Right atrium auricular region (tissue), 2 donors: Measurements from ENCODE around the gene MAP4K1. TPM values are rescaled to one million over a fixed set of nuclear protein-coding genes. Genes with fewer than 3 reads are reported as not detected.

Experiments used
- DNase-seq: peaks from one replicate; pipeline ENCODE4 v3.0.0-alpha.2; 2019; ENCODE audit warnings: low spot score
- H3K27ac ChIP-seq, 2 donors: fragments of 200-600 bp; sonication (generic); 1 replicate in 1 of 2; 2 replicates in 1 of 2; pipeline ENCODE4 v1.5.1; 2016 to 2019
- H3K27me3 ChIP-seq, 2 donors: fragments of 200-600 bp; sonication (generic); one replicate each; pipeline versions ENCODE4 v1.5.1 to v1.6.0; 2017 to 2019
- H3K36me3 ChIP-seq: fragments of 200-600 bp; sonication (generic); one replicate; pipeline ENCODE4 v1.5.1; 2016
- H3K4me1 ChIP-seq, 2 donors: fragments of 200-600 bp; sonication (generic); one replicate each; pipeline versions ENCODE4 v1.5.1 to v1.6.0; 2017 to 2019
- H3K4me3 ChIP-seq, 2 donors: fragments of 200-600 bp; sonication (generic); 1 replicate in 1 of 2; 2 replicates in 1 of 2; pipeline ENCODE4 v1.5.1; 2017 to 2019; ENCODE audit warnings: mild to moderate bottlenecking in 1 of 2, moderate library complexity in 1 of 2
- H3K9me3 ChIP-seq, 2 donors: fragments of 200-600 bp; sonication (generic); one replicate each; pipeline ENCODE4 v1.5.1; 2019
- total RNA-seq, 2 donors: library from RNA; depleted of rRNA; stranded (reverse); fragments of >200 nt; gene quantifications; one replicate each; pipeline ENCODE4 v1.1.0, GENCODE V29; 2016
- TF ChIP-seq, protein P1 (sequence below), 2 donors: fragments of 200-600 bp; sonication (generic); IDR thresholded peaks; one replicate each; pipeline ENCODE4 v1.5.1; 2019; ENCODE audit warnings: antibody characterized with exemption in 2 of 2

MAP4K1 gene
- total RNA-seq, 2 donors from 2014 or later = 0.83 to 4.2 TPM

DNA sequence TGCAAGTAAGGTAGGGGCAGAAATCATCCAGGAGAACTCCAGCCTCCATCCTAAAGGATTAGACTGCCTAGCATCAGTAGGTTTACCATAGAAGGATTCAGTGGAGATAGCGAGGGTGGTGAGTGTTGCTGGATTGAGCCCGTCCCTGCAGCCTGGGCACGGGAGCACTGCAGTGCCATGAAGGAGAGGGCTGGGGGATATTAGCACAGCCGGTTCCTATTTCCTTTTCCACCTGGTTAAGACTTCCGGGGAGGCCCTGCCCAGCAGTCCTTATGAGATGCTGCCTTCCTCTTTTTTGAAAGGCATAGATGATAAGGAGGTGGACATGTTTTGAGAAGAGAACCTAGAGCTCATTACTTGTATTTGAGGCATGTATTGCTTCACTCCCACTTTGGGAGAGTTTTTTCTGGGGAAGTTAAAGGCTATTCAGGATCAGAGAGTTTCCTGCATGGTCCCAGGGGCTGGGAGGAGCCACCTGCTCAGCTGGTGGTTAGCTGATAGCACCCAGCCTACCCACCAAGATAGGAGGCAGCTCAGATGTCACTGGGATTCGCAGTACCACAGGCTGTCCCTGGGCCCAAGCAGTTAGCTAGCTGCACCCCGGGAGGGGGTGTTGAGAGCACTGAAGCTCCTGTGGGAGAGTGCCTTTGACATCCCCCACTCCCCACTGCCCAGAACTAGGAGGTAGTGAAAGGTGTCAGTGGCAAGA is 46.9 kb upstream of the MAP4K1 start:
- H3K36me3 ChIP-seq = peaks cover 12% of the 10 kb centered on the region
- peak overlapping the region in 1 of 2 donors; percentile 8 for H3K4me3 ChIP-seq
- peaks cover 0 to 100% of the 10 kb centered on the region in 2 donors for H3K4me1 ChIP-seq
- H3K27me3 ChIP-seq = no peaks in the 10 kb centered on the region
- no peaks in the 10 kb centered on the region for H3K9me3 ChIP-seq
- H3K27ac ChIP-seq = peak overlapping the region; percentile 97 to 98
- DNase-seq = no peak
- TF ChIP-seq, protein P1, sequence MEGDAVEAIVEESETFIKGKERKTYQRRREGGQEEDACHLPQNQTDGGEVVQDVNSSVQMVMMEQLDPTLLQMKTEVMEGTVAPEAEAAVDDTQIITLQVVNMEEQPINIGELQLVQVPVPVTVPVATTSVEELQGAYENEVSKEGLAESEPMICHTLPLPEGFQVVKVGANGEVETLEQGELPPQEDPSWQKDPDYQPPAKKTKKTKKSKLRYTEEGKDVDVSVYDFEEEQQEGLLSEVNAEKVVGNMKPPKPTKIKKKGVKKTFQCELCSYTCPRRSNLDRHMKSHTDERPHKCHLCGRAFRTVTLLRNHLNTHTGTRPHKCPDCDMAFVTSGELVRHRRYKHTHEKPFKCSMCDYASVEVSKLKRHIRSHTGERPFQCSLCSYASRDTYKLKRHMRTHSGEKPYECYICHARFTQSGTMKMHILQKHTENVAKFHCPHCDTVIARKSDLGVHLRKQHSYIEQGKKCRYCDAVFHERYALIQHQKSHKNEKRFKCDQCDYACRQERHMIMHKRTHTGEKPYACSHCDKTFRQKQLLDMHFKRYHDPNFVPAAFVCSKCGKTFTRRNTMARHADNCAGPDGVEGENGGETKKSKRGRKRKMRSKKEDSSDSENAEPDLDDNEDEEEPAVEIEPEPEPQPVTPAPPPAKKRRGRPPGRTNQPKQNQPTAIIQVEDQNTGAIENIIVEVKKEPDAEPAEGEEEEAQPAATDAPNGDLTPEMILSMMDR (IDR thresholded peaks at IDR 0.05) = no peak

DNA sequence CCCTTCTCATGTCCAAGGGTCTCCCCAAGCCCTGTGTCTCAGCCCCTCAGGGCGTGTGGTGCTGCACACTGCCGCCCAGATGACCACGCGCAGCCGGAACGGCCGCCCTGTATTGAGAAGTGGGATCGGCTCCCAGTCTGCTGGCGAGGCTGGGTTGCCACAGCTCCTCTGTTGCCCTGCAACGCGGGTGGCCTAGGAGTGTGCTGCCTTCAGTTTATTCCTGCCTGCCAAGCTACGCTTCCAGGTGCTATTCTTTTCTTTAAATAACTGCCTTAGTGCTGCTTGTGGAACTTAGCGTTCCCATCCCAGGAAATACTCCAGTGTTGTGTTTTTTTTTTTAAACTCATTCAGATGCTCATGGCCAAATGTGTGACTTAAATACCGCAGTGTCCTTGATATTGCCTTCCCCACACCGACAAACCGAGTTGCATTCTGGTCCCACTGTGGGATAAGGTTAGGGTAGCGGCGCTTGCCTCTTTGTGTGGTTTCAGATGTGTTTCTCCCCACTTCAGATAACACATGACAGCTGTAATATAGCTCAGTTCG is 46.3 kb upstream of the MAP4K1 start:
- no peaks in the 10 kb centered on the region for H3K27me3 ChIP-seq
- no peaks in the 10 kb centered on the region for H3K9me3 ChIP-seq
- peak overlapping the region; percentile 97 to 98 for H3K27ac ChIP-seq
- peak overlapping the region; percentile 10 to 28 for H3K4me3 ChIP-seq
- H3K36me3 ChIP-seq = peaks cover 12% of the 10 kb centered on the region
- TF ChIP-seq, protein P1 (IDR thresholded peaks at IDR 0.05) = no peak
- DNase-seq = no peak
- H3K4me1 ChIP-seq = peaks cover 0 to 100% of the 10 kb centered on the region in 2 donors

DNA sequence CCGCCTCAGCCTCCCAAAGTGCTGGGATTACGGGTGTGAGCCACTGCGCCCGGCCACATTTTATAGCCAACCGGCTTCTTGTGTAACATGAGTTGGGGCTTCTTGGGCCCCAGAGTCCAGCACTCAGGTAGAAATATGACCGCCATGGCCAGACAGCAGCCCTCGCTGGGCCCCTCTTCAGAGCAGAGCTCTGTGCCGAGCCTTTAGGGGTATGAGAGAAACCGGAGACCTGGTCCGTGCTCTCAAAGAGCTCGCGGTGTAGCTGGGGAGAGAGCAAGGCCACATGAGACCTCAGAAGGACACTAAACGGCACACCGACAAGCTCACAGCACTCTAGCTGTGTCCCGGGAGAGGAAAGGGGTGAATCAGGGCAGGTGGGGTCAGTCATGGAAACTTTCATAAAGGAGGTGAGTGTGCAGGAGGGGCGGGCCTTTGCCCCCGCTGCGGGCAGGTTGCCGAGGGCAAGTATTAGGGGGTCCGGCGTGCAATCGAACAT is 45.5 kb upstream of the MAP4K1 start:
- Histone ChIP-seq H3K4me1 (peaks cover 0 to 100% of the 10 kb centered on the region in 2 donors), H3K9me3 (no peaks in the 10 kb centered on the region), H3K27me3 (no peaks in the 10 kb centered on the region), H3K4me3 (peak overlapping the region; percentile 10 to 28), H3K36me3 (peaks cover 12% of the 10 kb centered on the region), H3K27ac (peak overlapping the region; percentile 97 to 98)
- TF ChIP-seq, protein P1 (IDR thresholded peaks at IDR 0.05) = no peak
- DNase-seq = no peak

DNA sequence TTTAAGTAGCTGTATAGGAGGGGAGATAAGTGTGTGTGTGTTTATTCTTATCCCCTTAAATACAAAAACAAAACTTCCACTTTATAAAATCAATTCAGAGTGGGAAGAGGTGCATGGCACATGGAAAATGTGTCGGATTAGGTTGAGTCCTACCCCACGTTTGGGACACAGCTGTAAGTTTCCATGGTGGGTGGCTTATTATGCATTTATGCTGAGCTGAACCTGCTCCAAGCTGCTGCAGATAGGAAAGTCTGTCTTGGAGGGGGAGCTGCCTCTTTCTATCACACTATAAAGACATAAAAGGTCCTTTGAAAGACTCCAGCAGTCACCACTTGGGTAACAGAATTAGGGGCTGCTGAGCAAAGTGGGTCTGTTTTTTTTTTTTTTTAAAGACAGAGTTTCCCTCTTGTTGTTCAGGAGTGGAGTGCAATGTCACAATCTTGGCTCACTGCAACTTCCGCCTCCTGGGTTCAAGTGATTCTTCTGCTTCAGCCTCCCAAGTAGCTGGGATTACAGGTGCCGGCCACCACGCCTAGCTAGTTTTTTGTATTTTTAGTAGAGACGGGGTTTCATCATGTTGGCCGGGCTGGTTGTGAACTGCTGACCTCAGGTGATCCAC is 44.9 kb upstream of the MAP4K1 start:
- peak overlapping the region; percentile 97 to 98 for H3K27ac ChIP-seq
- H3K4me1 ChIP-seq = peaks cover 0 to 100% of the 10 kb centered on the region in 2 donors
- peaks cover 12% of the 10 kb centered on the region for H3K36me3 ChIP-seq
- H3K27me3 ChIP-seq = no peaks in the 10 kb centered on the region
- H3K4me3 ChIP-seq = peak overlapping the region in 1 of 2 donors; percentile 28
- TF ChIP-seq, protein P1 (IDR thresholded peaks at IDR 0.05) = no peak
- DNase-seq = no peak
- no peaks in the 10 kb centered on the region for H3K9me3 ChIP-seq

DNA sequence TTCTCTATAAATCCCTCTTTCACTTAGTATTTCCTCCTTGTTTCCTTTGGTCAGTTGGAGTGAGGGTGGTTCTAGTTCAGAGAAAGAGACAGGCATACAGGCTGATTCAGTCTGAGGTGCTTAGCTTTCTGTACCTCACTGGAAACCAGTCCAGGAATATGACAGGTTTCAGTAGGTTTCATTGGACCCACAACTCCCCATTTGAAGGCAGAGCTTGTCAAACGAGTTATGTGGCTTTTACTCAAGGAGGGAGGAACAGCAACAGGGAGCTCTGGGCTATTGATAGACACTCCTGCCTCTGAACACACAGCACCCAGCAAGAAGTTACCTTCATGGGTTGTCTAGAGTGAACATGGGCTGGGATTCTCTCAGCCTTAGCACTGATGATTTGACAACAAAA is 44.2 kb upstream of the MAP4K1 start:
- H3K4me1 ChIP-seq = peaks cover 0 to 100% of the 10 kb centered on the region in 2 donors
- peak overlapping the region; percentile 97 to 98 for H3K27ac ChIP-seq
- no peaks in the 10 kb centered on the region for H3K27me3 ChIP-seq
- no peaks in the 10 kb centered on the region for H3K9me3 ChIP-seq
- no peak overlapping the region for H3K4me3 ChIP-seq
- peaks cover 12% of the 10 kb centered on the region for H3K36me3 ChIP-seq
- no peak for DNase-seq
- TF ChIP-seq, protein P1 (IDR thresholded peaks at IDR 0.05) = no peak
